H1 (cell line): Measurements from ENCODE around the gene SLC25A4. TPM values are rescaled to one million over a fixed set of nuclear protein-coding genes. Genes with fewer than 3 reads are reported as not detected.

ENCODE experiments used
- CTCF ChIA-PET: fragments of 300-600 bp; sonication (Branson Sonifier 250); formaldehyde crosslinking; loops from one replicate; lab custom pipeline; 2021; ENCODE audit not compliant: partially characterized antibody; lab: Charles Lee
- POLR2A ChIA-PET: fragments of 300-600 bp; sonication (Branson Sonifier 250); formaldehyde crosslinking; loops from one replicate; lab custom pipeline; 2021; ENCODE audit warnings: inconsistent platforms; ENCODE audit not compliant: partially characterized antibody; lab: Charles Lee
- DNase-seq, 2 experiments: peaks; one replicate each; pipeline versions ENCODE4 v3.0.0 to v3.0.0-alpha.2; 2010 to 2022; ENCODE audit warnings: low spot score in 2 of 2, low read depth in 1 of 2, mixed read lengths in 1 of 2
- FAIRE-seq: peaks from 2 replicates; lab custom pipeline; 2011; peaks lifted over from hg19 to GRCh38; lab: Jason Lieb, UNC
- H2AFZ ChIP-seq: 2 replicates; pipeline ENCODE4 v1.8.1; 2012; ENCODE audit warnings: low read length, inconsistent platforms
- H2AK5ac ChIP-seq: 2 replicates; pipeline ENCODE4 v1.6.1; 2013; ENCODE audit warnings: low read depth, low read length
- H2BK120ac ChIP-seq: replicated peaks from 2 replicates; pipeline ENCODE3; 2013; ENCODE audit warnings: low read depth, low read length, inconsistent platforms
- H2BK12ac ChIP-seq: 2 replicates; pipeline ENCODE4 v1.6.1; 2013; ENCODE audit warnings: low read depth, low read length
- H2BK15ac ChIP-seq: 2 replicates; pipeline ENCODE4 v1.6.1; 2013; ENCODE audit warnings: low read length
- H2BK20ac ChIP-seq: 2 replicates; pipeline ENCODE4 v1.6.1; 2013; ENCODE audit warnings: low read length
- H2BK5ac ChIP-seq: 2 replicates; pipeline ENCODE4 v1.6.1; 2013; ENCODE audit warnings: low read depth, low read length
- H3K14ac ChIP-seq: 2 replicates; pipeline ENCODE4 v1.6.1; 2013; ENCODE audit warnings: inconsistent platforms; ENCODE audit not compliant: insufficient read length
- H3K18ac ChIP-seq: 2 replicates; pipeline ENCODE4 v1.6.1; 2013; ENCODE audit warnings: low read length; ENCODE audit errors: extremely low read depth
- H3K23ac ChIP-seq: 2 replicates; pipeline ENCODE4 v1.6.1; 2013; ENCODE audit warnings: inconsistent platforms; ENCODE audit not compliant: insufficient read length
- H3K23me2 ChIP-seq: 2 replicates; pipeline ENCODE4 v1.6.1; 2013; ENCODE audit warnings: low read depth, low read length
- H3K27ac ChIP-seq: 2 replicates; pipeline ENCODE4 v1.6.1; 2011; ENCODE audit warnings: low read depth, low read length, inconsistent platforms
- H3K27me3 ChIP-seq, 4 experiments: replicated peaks in 1 of 4; 1 replicate in 1 of 4; 2 replicates in 3 of 4; pipeline versions ENCODE4 v1.6.1 to v1.8.1; 2011 to 2013; ENCODE audit warnings: low read length in 3 of 4, mild to moderate bottlenecking in 3 of 4, inconsistent platforms in 2 of 4, mixed read lengths in 2 of 4, moderate library complexity in 1 of 4; ENCODE audit not compliant: control insufficient read depth in 3 of 4, insufficient read depth in 3 of 4; ENCODE audit errors: extremely low read depth in 1 of 4
- H3K36me3 ChIP-seq, 4 experiments: 2 replicates each; pipeline versions ENCODE4 v1.6.1 to v1.8.1; 2011 to 2013; ENCODE audit warnings: mild to moderate bottlenecking in 4 of 4, low read length in 3 of 4, moderate library complexity in 2 of 4, control low read depth in 1 of 4, inconsistent platforms in 1 of 4; ENCODE audit not compliant: insufficient read depth in 4 of 4, control insufficient read depth in 2 of 4
- H3K4ac ChIP-seq: replicated peaks from 2 replicates; pipeline ENCODE3; 2013; ENCODE audit warnings: low read length, low read depth, mixed read lengths, inconsistent platforms; ENCODE audit not compliant: insufficient read length
- H3K4me1 ChIP-seq, 4 experiments: replicated peaks in 1 of 4; 1 replicate in 1 of 4; 2 replicates in 3 of 4; pipeline versions ENCODE4 v1.6.1 to v1.8.1; 2011 to 2013; ENCODE audit warnings: low read length in 3 of 4, inconsistent platforms in 2 of 4, mixed read lengths in 1 of 4; ENCODE audit not compliant: insufficient read depth in 4 of 4, control insufficient read depth in 3 of 4
- H3K4me2 ChIP-seq, 2 experiments: 2 replicates each; pipeline versions ENCODE4 v1.6.1 to v1.8.1; 2011 to 2013; ENCODE audit warnings: low read depth in 2 of 2, low read length in 2 of 2, control low read depth in 1 of 2, inconsistent platforms in 1 of 2, mild to moderate bottlenecking in 1 of 2; ENCODE audit not compliant: insufficient read depth in 1 of 2
- H3K4me3 ChIP-seq, 4 experiments: fragments of 200-600, 300-600 bp in 1 of 4; sonication (generic), shearing (Covaris generic), sonication (Bioruptor Twin) in 1 of 4; 2 replicates each; pipeline versions ENCODE4 v1.5.1 to v1.8.1; 2011 to 2016; ENCODE audit warnings: low read length in 4 of 4, low read depth in 3 of 4, control low read depth in 2 of 4, inconsistent platforms in 2 of 4, mild to moderate bottlenecking in 2 of 4, mixed read lengths in 1 of 4, moderate library complexity in 1 of 4; ENCODE audit not compliant: insufficient read depth in 2 of 4; ENCODE audit errors: extremely low read depth in 1 of 4
- H3K56ac ChIP-seq: replicated peaks from 2 replicates; pipeline ENCODE3; 2013; ENCODE audit warnings: low read depth, mild to moderate bottlenecking, mixed read lengths, low read length, inconsistent platforms; ENCODE audit not compliant: insufficient read length
- H3K79me1 ChIP-seq: 2 replicates; pipeline ENCODE4 v1.6.1; 2013; ENCODE audit warnings: low read depth, low read length, control low read depth
- H3K79me2 ChIP-seq, 2 experiments: 2 replicates each; pipeline versions ENCODE4 v1.6.1 to v1.8.1; 2012 to 2013; ENCODE audit warnings: low read length in 2 of 2, mild to moderate bottlenecking in 2 of 2, inconsistent platforms in 1 of 2; ENCODE audit not compliant: insufficient read depth in 2 of 2, control insufficient read depth in 1 of 2
- H3K9ac ChIP-seq, 4 experiments: replicated peaks in 1 of 4; 1 replicate in 1 of 4; 2 replicates in 3 of 4; pipeline versions ENCODE4 v1.6.1 to v1.8.1; 2011 to 2013; ENCODE audit warnings: low read depth in 3 of 4, low read length in 3 of 4, control low read depth in 2 of 4, mild to moderate bottlenecking in 2 of 4, moderate library complexity in 2 of 4, inconsistent platforms in 1 of 4; ENCODE audit errors: extremely low read depth in 1 of 4
- H3K9me3 ChIP-seq, 2 experiments: 2 replicates each; pipeline versions ENCODE4 v1.6.1 to v1.8.1; 2012 to 2013; ENCODE audit warnings: mild to moderate bottlenecking in 2 of 2, moderate library complexity in 2 of 2, control low read depth in 1 of 2, inconsistent platforms in 1 of 2, low read depth in 1 of 2, low read length in 1 of 2, mixed read lengths in 1 of 2; ENCODE audit not compliant: insufficient read depth in 2 of 2
- H4K20me1 ChIP-seq, 2 experiments: replicated peaks in 1 of 2; 2 replicates each; pipeline versions ENCODE3 to v1.8.1; 2011 to 2013; ENCODE audit warnings: inconsistent platforms in 2 of 2, low read length in 2 of 2, mild to moderate bottlenecking in 1 of 2; ENCODE audit not compliant: insufficient read depth in 2 of 2, control insufficient read depth in 1 of 2
- H4K5ac ChIP-seq: 2 replicates; pipeline ENCODE4 v1.6.1; 2013; ENCODE audit warnings: low read length, low read depth, mixed read lengths, inconsistent platforms; ENCODE audit not compliant: insufficient read length
- H4K8ac ChIP-seq: 2 replicates; pipeline ENCODE4 v1.8.0; 2013; ENCODE audit warnings: mild to moderate bottlenecking, moderate library complexity, low read length, inconsistent platforms; ENCODE audit not compliant: insufficient read depth; ENCODE audit errors: extremely low read depth
- H4K91ac ChIP-seq: replicated peaks from 2 replicates; pipeline ENCODE3; 2013; ENCODE audit warnings: low read length, mixed read lengths, inconsistent platforms; ENCODE audit not compliant: insufficient read length
- GTF2F1 ChIP-seq: IDR thresholded peaks from 2 replicates; pipeline ENCODE4 v1.6.1; 2012; ENCODE audit warnings: low read depth, low read length, improper control_type of control experiment, borderline replicate concordance
- HDAC6 ChIP-seq: IDR thresholded peaks from one replicate; pipeline ENCODE4 v1.7.1; 2012; ENCODE audit warnings: low read depth, mild to moderate bottlenecking, inconsistent platforms, low read length, moderate library complexity
- NANOG ChIP-seq: IDR thresholded peaks from 2 replicates; pipeline ENCODE4 v1.6.1; 2011; ENCODE audit warnings: low read length, low read depth, mild to moderate bottlenecking, inconsistent platforms; ENCODE audit not compliant: insufficient read depth, poor library complexity, severe bottlenecking
- PHF8 ChIP-seq: fragments of 200-600 bp; sonication (generic); conservative IDR thresholded peaks from 2 replicates; pipeline ENCODE4 v1.7.1; 2012; ENCODE audit warnings: low read depth, mild to moderate bottlenecking, inconsistent platforms, low read length, moderate library complexity
- POLR2A ChIP-seq, 2 experiments: IDR thresholded peaks; 1 replicate in 1 of 2; 2 replicates in 1 of 2; pipeline ENCODE4 v1.6.1; 2011; ENCODE audit warnings: low read depth in 2 of 2, low read length in 2 of 2, mild to moderate bottlenecking in 2 of 2; ENCODE audit errors: control extremely low read depth in 1 of 2
- POU5F1 ChIP-seq: IDR thresholded peaks from 2 replicates; pipeline ENCODE4 v1.6.1; 2011; ENCODE audit warnings: low read depth, mild to moderate bottlenecking, low read length, moderate library complexity
- SP1 ChIP-seq: IDR thresholded peaks from 2 replicates; pipeline ENCODE4 v1.6.1; 2011; ENCODE audit warnings: low read depth, low read length
- polyA plus RNA-seq, 7 experiments: library from polyadenylated mRNA; depleted of rRNA in 3 of 7; stranded (reverse) in 5 of 7; unstranded in 2 of 7; fragments of >200 nt in 5 of 7; fragments of 200-250 nt in 2 of 7; gene quantifications; 1 replicate in 5 of 7; 2 replicates in 1 of 7; 4 replicates in 1 of 7; pipeline versions ENCODE4 v1.2.1 to v1.2.3, GENCODE V29; 2011 to 2013; ENCODE audit warnings: missing spikeins in 2 of 7, mixed read lengths in 2 of 7
- total RNA-seq: library from RNA; stranded (reverse); fragmentation: NEBNext Ultra II Directional; extraction: Animal tissue kit (Norgen Biotek cat#: 25700); gene quantifications from 2 replicates; pipeline ENCODE4 v1.2.1, GENCODE V29; 2021

The SLC25A4 gene
- total and polyA plus RNA-seq, 2 of the 8 experiments (the other 6 are each of a cell fraction or from before 2014, with no cell fraction given): 41.3 to 42.0 TPM

DNA sequence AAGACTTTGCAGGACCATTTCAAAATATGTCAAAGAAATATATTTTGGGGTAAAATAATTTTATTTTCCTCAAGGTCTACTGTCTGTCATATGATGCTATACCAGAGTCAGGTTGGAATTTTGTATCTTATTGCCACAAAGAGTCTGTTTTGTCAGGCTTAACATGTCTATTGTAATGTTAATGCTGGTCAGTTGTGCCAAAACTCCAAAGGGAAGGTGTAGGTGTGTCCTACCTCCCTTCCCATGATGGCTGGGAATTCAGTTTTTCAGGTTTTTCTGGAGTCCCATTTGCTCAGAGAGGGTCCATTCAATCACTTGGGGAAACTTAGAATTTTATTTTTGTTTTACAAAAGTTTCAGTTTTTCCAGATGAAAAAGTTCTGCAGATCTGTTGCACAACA lies 33.3 kb upstream of the SLC25A4 start:
- no peak overlapping the region for H3K56ac ChIP-seq
- H2BK5ac ChIP-seq: peak overlapping the region; percentile 88; the same call in 1 of the 2 replicates
- H2BK12ac ChIP-seq: no peak overlapping the region
- H2BK15ac ChIP-seq: no peak overlapping the region
- no peak overlapping the region for H3K23ac ChIP-seq
- H4K8ac ChIP-seq: no peak overlapping the region
- no peak overlapping the region for H2BK120ac ChIP-seq
- H4K91ac ChIP-seq: no peak overlapping the region
- DNase-seq: no peak
- no peak overlapping the region for H2AFZ ChIP-seq
- H3K27me3 ChIP-seq: no peaks in the 10 kb centered on the region
- H4K20me1 ChIP-seq: no peaks in the 10 kb centered on the region
- POLR2A ChIA-PET: interaction anchor here (1.2 to 2.6 kb wide), 3 partner anchors 11 to 102 kb away, joined by 3 to 11 read pairs (median 9); no protein-coding TSS in a partner anchor
- peaks cover 6 to 26% (median 13%) of the 10 kb centered on the region in 4 experiments for H3K4me1 ChIP-seq
- no peak overlapping the region for H2BK20ac ChIP-seq
- no peaks in the 10 kb centered on the region for H3K9me3 ChIP-seq
- peak overlapping the region in 1 of 2 experiments; percentile 30; a peak in 1 of 4 replicates for H3K4me2 ChIP-seq
- H4K5ac ChIP-seq: peak overlapping the region; percentile 84
- H3K79me1 ChIP-seq: no peaks in the 10 kb centered on the region
- H3K4ac ChIP-seq: no peak overlapping the region
- H3K14ac ChIP-seq: no peak overlapping the region
- TF ChIP-seq GTF2F1: no peak
- TF ChIP-seq HDAC6: no peak
- 0 out of 2 replicates have a peak, but pooled peaks have one; percentile 25 for TF ChIP-seq SP1
- peak; percentile 57 for TF ChIP-seq NANOG
- no peak for TF ChIP-seq PHF8
- TF ChIP-seq POLR2A (IDR thresholded peaks at IDR 0.05; ENCODE audit: control extremely low read depth in 1 of 2, low read depth in 2 of 2, low read length in 2 of 2): no peak
- peak; percentile 84 for TF ChIP-seq POU5F1
- TF ChIP-seq, all 59 proteins: peak for 3
- no peak overlapping the region; the same call in 1 of the 2 replicates for H3K18ac ChIP-seq
- no peaks in the 10 kb centered on the region; the same call in 1 of the 2 replicates for H3K23me2 ChIP-seq
- CTCF ChIA-PET: interaction anchor here (0.5 to 1.3 kb wide), 4 partner anchors 8 to 102 kb away, joined by 3 to 5 read pairs (median 4); no protein-coding TSS in a partner anchor
- H3K9ac ChIP-seq: no peak overlapping the region
- no peak overlapping the region for H3K27ac ChIP-seq
- H3K4me3 ChIP-seq: no peak overlapping the region; a peak in 1 of 8 replicates
- no peaks in the 10 kb centered on the region for H3K36me3 ChIP-seq
- FAIRE-seq: peak; percentile 71
- no peaks in the 10 kb centered on the region for H3K79me2 ChIP-seq
- H2AK5ac ChIP-seq: no peak overlapping the region
